Neural crest cell (in vitro differentiated cells): ENCODE results near the gene RBMY1B. TPM values are rescaled to one million over a fixed set of nuclear protein-coding genes. Genes with fewer than 3 reads are reported as not detected.
"Not testable (repeated sequence)": the region's sequence is repeated elsewhere in the genome, so short reads cannot be mapped to it uniquely, and the experiment has no call there.

Source experiments
- DNase-seq: peaks from one replicate; pipeline ENCODE4 v3.0.0; 2021; ENCODE audit warnings: low read depth, mixed read lengths, low spot score
- H3K27ac Mint-ChIP-seq: one replicate; pipeline ENCODE4 v1.8.0; 2021; ENCODE audit warnings: mild to moderate bottlenecking, mixed read lengths; ENCODE audit not compliant: unreplicated experiment
- H3K27me3 Mint-ChIP-seq: 2 replicates; pipeline ENCODE4 v1.8.0; 2021; ENCODE audit warnings: low read depth, mild to moderate bottlenecking, mixed read lengths
- H3K36me3 Mint-ChIP-seq: 2 replicates; pipeline ENCODE4 v1.8.0; 2021; ENCODE audit warnings: low read depth, mild to moderate bottlenecking, mixed read lengths
- H3K4me1 Mint-ChIP-seq: 2 replicates; pipeline ENCODE4 v1.8.0; 2021; ENCODE audit warnings: mixed read lengths
- H3K4me3 Mint-ChIP-seq: one replicate; pipeline ENCODE4 v1.8.0; 2021; ENCODE audit warnings: mild to moderate bottlenecking, mixed read lengths
- H3K9me3 Mint-ChIP-seq: 2 replicates; pipeline ENCODE4 v1.8.0; 2021; ENCODE audit warnings: mixed read lengths
- long read RNA-seq: library from polyadenylated mRNA; unstranded; transcript quantifications from one replicate; pipeline ENCODE4 v2.0.0, GENCODE V29; 2020
- total RNA-seq: library from RNA; stranded (reverse); gene quantifications from 2 replicates; pipeline ENCODE4 v1.2.1, GENCODE V29; 2021
- TF ChIP-seq, protein P1 (sequence below): fragments of 200-600 bp; sonication (generic); conservative IDR thresholded peaks from 2 replicates; pipeline ENCODE4 v1.5.0; 2021; ENCODE audit warnings: antibody characterized with exemption, mild to moderate bottlenecking

Gene RBMY1B
- total RNA-seq = not detected in 2 replicates
- long read RNA-seq = 0 reads

DNA sequence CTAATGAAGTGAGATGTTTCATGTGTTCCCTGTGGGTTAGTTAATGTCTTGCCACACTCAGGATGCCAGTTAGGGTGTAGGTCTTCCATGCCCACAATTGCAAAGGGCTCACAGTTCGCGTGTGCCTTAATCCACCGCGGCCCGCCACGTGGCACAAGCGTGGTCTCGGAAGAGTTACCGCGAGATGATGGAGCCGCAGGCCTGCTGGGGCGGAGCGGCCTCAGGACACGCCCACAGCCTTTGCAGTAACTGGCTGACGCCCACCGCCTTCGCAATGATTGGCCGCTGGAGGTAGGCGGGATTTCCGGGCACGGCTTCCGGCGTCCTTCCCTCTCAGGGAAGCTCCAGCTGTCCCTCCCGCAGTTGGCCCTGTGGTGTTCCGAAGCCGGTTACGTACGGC, at the start of gene RBMY1B:
Gene RBMY1B (plus strand): TSS at position 301 of the 400 bp plus-strand sequence. CDS start 2,013 bp downstream, outside the sequence.
- not testable (repeated sequence) for H3K4me1 Mint-ChIP-seq, H3K27ac Mint-ChIP-seq, H3K9me3 Mint-ChIP-seq, H3K27me3 Mint-ChIP-seq, DNase-seq, H3K36me3 Mint-ChIP-seq, H3K4me3 Mint-ChIP-seq

DNA sequence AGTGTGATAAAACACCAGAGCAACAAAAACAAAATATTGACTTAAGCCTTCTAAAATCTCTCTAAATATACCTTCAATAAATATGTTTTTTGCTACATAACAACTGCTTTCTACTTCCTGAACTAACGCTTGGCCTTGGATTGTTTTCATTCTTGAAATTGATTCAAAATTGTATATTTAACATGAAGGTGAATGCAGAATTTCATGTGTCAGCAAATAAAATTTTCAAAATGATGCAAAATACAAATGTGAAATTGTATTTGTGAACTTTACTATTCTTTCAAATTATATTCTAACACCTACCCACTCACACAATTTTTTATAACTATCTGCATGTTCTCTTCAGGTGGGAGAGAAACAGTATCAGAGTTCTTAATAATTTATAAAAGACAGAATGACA, 48.2 kb upstream of the RBMY1B start:
- H3K9me3 Mint-ChIP-seq, H3K36me3 Mint-ChIP-seq, H3K27ac Mint-ChIP-seq: not testable (repeated sequence)

DNA sequence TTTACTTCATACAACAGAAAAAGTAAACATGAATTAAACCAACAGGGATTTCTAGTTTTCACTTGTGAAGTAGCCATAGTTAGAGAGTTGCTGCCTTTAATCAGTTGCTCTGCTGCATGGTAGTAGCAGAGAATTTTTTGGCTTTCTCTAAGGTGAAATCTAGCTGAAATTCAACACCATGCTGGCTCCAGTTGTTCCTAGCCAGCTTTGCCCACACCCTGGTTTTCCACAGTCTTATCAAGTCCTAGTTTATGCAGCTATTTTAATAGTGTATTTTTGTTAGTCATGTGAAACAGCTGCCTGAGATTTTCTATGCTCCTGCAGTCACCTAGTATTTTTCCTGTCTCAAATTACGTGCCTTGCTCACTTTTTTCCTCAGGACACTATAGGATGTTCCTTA, 28.2 kb upstream of the RBMY1B start:
- Mint-ChIP-seq H3K4me1 (no peaks in the 10 kb centered on the region), H3K27ac (no peak overlapping the region), H3K27me3 (no peaks in the 10 kb centered on the region), H3K36me3 (no peaks in the 10 kb centered on the region), H3K9me3 (no peaks in the 10 kb centered on the region), H3K4me3 (no peak overlapping the region)
- DNase-seq = no peak
- TF ChIP-seq, protein P1, sequence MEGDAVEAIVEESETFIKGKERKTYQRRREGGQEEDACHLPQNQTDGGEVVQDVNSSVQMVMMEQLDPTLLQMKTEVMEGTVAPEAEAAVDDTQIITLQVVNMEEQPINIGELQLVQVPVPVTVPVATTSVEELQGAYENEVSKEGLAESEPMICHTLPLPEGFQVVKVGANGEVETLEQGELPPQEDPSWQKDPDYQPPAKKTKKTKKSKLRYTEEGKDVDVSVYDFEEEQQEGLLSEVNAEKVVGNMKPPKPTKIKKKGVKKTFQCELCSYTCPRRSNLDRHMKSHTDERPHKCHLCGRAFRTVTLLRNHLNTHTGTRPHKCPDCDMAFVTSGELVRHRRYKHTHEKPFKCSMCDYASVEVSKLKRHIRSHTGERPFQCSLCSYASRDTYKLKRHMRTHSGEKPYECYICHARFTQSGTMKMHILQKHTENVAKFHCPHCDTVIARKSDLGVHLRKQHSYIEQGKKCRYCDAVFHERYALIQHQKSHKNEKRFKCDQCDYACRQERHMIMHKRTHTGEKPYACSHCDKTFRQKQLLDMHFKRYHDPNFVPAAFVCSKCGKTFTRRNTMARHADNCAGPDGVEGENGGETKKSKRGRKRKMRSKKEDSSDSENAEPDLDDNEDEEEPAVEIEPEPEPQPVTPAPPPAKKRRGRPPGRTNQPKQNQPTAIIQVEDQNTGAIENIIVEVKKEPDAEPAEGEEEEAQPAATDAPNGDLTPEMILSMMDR = no peak

More for the DNA sequence above, 48.2 kb upstream of the RBMY1B start:
- not testable (repeated sequence) for H3K4me3 Mint-ChIP-seq, H3K4me1 Mint-ChIP-seq, H3K27me3 Mint-ChIP-seq, DNase-seq

DNA sequence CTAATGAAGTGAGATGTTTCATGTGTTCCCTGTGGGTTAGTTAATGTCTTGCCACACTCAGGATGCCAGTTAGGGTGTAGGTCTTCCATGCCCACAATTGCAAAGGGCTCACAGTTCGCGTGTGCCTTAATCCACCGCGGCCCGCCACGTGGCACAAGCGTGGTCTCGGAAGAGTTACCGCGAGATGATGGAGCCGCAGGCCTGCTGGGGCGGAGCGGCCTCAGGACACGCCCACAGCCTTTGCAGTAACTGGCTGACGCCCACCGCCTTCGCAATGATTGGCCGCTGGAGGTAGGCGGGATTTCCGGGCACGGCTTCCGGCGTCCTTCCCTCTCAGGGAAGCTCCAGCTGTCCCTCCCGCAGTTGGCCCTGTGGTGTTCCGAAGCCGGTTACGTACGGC, 23.4 kb downstream of the RBMY1B start, which contains the start of gene RBMY1A1:
Gene RBMY1A1 (plus strand): TSS at position 301 of the 400 bp plus-strand sequence. CDS start 2,013 bp downstream, outside the sequence.
- not testable (repeated sequence) for DNase-seq, H3K9me3 Mint-ChIP-seq, H3K27ac Mint-ChIP-seq, H3K4me3 Mint-ChIP-seq, H3K4me1 Mint-ChIP-seq, H3K36me3 Mint-ChIP-seq, H3K27me3 Mint-ChIP-seq

DNA sequence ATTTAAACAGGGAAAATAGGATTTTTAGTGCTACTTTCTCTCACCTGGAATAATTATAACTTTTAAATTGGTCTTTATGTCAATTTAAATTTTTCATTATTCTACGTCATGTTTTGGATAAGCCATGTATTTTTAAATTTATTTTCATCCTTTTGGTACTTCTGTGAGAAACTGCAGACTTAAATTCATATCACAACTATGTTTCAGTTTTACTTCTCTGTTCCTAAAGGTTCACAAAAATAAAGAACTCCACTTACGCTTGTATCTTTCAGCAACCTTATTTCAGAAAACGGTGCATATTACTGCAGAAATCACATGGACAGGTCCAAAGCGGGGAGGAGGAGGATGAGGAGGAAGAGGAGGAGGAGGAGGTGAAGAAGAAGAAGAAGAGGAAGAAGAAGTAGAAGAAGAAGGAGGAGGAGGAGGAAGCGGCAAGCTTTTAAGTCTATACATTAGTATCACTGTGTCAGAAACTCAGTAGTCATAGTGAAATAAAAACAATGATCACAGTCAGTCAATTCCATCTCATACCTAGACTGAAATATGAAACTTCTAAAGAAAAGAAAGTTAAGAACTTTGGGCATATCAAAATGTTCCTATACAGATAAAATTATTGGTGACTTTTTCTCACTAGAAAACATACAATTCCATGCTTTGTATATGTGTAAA, 48.3 kb downstream of the RBMY1B start:
- not testable (repeated sequence) for H3K36me3 Mint-ChIP-seq, H3K27me3 Mint-ChIP-seq, DNase-seq, H3K27ac Mint-ChIP-seq, H3K4me3 Mint-ChIP-seq, H3K4me1 Mint-ChIP-seq, H3K9me3 Mint-ChIP-seq

Other genes with a start within 250 kb of the RBMY1B start
- not detected in 2 replicates for gene RBMY1A1, start 23.5 kb downstream of the RBMY1B start, total RNA-seq